Cortex of kidney (tissue), 1 donor: Measurements from ENCODE around the gene AMOTL1.

Experiments
- DNase-seq: peaks from one replicate; lab custom pipeline; 2025; lab: John Stamatoyannopoulos, UW

Gene AMOTL1

DNA sequence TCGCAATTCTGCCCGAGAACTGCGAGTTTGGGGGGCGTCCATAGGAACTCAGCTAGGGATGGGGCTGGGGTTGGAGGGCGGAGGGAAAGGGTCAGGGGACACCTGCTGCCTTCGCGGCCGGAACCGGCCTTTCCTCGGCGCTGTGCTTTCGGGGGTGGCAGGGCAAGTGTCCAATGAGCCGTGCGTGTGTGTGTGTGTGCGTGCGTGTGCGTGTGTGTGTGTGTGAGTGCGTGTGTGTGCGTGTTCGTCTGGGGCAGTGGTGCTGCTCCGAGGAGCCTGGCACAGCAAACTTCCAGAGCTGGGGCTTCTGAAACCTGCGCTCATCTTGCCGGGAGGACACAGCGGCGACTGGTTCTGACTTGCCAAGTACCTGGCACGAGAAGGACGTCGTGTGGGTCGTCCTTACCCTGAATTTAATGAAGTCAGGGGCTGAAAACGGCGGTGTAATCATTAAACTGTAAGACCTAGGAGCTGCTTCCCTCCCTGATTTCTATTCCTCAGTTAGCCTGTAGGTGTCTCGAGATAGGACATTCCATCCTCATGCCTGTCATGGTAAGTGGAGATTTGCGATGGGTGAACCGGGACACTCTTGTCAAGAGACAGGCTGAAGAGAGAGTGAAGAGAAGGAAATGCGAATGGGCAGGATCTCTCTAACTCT, 27.0 kb upstream of the AMOTL1 start:
- peak; percentile 8 for DNase-seq

DNA sequence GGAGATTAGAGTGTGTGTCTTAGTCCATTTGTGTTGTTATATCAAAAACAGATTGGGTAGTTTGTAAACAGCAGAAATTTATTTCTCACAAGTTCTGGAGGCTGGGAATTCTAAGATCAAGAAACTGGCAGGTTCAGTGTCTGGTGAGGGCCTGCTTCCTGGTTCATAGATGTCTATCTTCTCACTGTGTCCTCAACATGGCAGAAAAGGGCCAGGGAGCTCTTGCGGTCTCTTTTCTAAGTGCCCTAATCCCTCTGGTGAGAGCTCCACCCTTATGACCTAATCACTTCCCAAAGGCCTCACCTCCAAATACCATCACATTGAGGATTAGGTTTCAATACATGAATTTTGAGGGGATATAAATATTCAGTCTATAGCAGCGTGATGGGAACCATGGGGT, 25.5 kb upstream of the AMOTL1 start:
- DNase-seq: no peak

DNA sequence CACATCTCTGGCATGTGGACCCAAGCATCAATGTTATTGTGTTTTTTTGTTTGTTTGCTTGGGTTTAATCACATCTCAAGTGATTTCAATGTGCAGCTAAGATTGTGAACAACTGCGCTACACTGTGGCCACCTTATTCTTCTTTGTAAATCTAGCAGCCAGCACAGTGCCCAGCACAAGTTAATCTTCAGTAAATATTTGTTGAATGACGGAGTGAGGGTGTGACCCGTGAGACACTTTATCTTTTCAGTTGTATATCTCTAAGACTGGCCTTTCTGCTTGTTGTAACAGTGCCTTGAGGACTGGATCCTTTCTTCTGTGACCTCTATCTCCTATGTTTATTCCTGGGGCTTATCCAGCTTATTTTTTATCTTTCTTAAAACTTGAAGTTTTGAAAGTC, 21.4 kb upstream of the AMOTL1 start:
- DNase-seq: no peak

- DNase-seq: no peak
Observed at GRCh38 chr11:94747146-94747545, 21.0 kb upstream of the AMOTL1 start.

DNA sequence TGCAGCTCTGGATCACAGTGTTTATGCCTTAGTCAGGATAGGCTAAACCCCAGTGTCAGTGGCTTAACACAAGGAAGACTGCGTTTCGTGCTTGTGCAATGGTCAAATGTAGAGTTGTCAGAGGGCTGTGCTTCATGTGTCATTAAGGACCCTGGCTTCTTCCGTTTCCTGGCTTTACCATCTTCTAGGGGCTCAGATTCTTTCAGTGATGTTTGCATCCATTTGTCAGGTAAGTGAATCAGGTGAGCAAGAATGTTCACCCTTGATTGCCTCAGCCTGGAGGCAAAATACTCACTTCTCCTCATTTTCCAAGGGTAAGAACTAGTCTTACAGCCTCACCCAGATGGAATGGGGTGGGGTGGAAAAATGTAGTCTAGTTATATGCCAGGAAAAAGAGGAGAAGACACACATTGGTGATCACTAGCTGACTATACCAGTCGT, 20.5 kb upstream of the AMOTL1 start:
- DNase-seq: no peak

GRCh38 chr11:94749369-94749768, 18.8 kb upstream of the AMOTL1 start:
- DNase-seq: no peak

GRCh38 chr11:94750319-94751217, 17.6 kb upstream of the AMOTL1 start:
- no peak for DNase-seq

- DNase-seq: no peak
Observed at GRCh38 chr11:94751218-94751609, 16.9 kb upstream of the AMOTL1 start.

GRCh38 chr11:94751786-94752185, 16.4 kb upstream of the AMOTL1 start:
- DNase-seq: no peak

DNA sequence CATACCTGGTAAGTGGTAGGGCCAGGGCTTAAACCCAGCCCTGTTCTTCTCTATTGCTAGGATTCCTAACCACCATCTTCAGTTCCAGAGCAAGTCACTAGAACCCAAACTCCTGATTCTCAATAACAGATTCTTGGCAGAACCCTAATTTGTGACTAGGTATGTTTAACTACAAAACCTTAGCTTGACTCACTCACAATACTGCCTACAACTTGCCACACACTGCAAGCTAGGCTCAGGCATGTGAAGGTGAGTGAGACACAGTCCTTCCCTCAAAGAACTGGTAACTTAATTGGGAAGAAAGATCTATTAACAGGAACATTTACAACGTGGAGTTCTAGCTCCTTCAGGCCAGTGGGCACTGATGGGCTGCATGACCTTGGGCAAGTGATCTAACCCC, 14.5 kb upstream of the AMOTL1 start:
- DNase-seq: no peak

DNA sequence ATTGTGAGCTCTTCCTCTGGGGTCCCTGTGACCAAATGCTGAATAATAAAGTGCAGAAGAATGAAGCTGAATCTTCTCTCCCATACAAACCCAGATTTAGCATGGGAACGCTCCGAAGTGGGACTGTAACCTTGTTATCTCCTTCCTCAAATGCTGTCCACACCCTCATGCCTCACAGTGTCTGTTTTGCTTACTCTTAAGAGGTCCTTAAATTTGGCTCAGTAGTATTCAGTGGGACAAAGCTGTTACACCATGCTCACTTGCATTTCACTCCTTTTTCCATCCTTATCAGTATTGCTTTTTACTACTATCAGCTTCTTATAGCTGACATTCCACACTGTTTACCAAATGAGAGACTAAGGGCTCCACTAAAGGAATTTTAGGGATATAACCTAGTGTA, 13.8 kb upstream of the AMOTL1 start:
- no peak for DNase-seq

DNA sequence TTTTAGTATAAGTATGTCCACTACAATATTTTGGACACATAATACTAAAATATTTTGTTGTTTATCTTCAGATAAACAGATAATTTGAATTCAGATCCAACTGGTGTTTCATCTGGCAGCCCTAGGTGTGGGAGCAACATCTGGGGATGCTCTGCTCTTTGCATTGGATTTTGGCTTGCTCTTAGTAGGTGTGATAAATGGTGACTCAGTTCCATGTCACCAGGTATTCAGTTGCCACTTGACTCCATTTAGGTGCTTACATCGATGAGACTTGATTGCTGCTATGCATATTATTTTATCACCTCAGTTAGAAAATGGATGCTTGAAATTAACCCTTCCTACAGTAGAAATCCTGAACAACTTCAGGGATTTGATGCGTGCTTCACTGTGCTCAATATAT, 13.3 kb upstream of the AMOTL1 start:
- no peak for DNase-seq

GRCh38 chr11:94755494-94755893, 12.7 kb upstream of the AMOTL1 start:
- no peak for DNase-seq

- no peak for DNase-seq
Observed at GRCh38 chr11:94757037-94757735, 11.0 kb upstream of the AMOTL1 start.

GRCh38 chr11:94758666-94759065, 9.5 kb upstream of the AMOTL1 start:
- DNase-seq: no peak

DNA sequence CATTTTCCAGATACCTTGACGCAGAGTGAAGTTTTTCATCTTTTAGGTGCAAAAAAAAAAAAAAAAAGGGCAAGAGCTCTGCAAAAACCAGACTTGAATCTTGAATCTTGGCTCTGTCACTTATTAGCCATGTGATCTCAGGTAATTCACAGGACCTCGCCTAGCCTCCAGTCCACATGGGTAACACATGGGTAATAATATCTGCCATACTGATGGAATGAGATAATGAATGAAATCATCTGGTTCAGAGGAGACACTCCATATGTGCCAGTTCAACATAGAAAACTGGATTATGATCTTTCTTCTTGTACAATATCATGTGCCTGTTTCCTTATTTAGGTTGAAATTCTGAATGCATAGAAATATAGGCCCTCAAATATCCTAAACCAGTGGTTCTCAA, 8.6 kb upstream of the AMOTL1 start:
- no peak for DNase-seq

- no peak for DNase-seq
Observed at GRCh38 chr11:94760296-94760695, 7.9 kb upstream of the AMOTL1 start.

DNA sequence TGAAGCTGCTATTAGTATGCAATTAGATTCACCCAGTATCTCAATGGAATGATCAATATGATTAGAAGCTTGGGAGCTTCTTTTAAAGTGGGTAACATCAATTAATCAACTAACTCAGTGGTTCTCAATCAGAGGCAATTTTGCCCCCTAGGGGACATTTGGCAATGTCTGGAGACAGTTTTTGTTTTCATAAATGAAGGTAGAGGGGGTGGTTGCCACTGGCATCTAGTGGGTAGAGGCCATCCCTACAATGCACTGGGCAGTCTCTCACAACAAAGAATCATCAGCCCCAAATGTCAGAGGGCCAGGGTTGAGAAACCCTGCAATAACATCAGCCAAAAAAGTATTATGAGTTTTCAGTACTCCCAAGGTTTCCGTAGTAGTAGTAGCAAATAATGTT, 5.9 kb upstream of the AMOTL1 start:
- DNase-seq: no peak

- DNase-seq: no peak
Observed at GRCh38 chr11:94762995-94763394, 5.2 kb upstream of the AMOTL1 start.

DNA sequence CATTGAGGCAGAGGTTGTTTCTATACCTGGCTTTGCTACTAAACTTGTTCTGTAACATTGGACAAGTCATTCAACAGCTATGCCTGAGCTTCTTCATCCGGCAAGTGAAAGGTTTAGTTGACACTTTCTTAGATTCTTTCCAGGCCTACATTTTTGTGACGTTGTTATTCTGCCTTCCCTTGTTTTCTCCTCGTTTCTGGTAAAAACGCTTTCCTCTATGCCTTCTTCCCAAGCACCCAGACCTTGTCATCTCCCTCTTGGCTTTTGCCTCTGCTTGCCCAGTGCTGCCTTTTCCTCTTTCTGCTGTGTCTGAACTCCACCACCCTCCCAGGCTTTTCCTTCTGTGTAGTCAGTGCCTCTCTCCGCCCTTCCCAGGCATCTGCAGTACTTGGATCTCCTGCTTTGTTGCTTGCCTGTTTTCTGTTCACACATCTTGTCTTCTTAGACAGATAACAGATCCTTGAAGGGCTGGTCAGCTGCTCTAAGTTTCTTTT, 1.4 kb upstream of the AMOTL1 start:
- DNase-seq: no peak

DNA sequence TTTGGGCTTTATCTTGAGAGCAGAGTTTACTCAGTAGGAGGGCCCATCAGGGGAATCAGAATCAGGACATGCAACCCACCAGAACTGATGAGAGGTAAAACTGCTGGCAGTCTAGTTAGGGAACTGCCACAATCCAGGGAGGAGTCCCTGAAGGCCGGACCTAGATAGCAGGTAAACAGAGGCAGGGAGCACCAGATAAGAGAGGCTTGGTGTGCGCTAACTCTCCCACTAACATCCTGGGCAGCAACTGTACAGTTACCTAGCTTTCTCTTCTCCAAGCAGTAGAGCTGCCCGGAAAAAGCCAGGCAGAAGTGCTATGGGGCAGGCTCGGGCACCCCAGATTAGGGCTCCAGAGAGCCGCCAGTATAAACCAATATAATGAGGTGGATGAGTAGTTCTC, 865 bp upstream of the AMOTL1 start:
- DNase-seq: no peak
